CD14-positive monocyte (primary cell): ENCODE results near the gene ANKRD13C. TPM values are rescaled to one million over a fixed set of nuclear protein-coding genes. Genes with fewer than 3 reads are reported as not detected.

Experiments used
- DNase-seq, 3 donors: peaks; one replicate each; pipeline ENCODE4 v3.0.0-alpha.2; 2011 to 2022
- H2AFZ ChIP-seq: 2 replicates; pipeline ENCODE4 v1.6.0; 2012; ENCODE audit warnings: mild to moderate bottlenecking, low read depth, low read length, inconsistent platforms; ENCODE audit not compliant: insufficient read depth, poor library complexity, severe bottlenecking
- H3K27ac ChIP-seq, 2 donors: 1 replicate in 1 of 2; 2 replicates in 1 of 2; pipeline ENCODE4 v1.5.1; 2012 to 2013; ENCODE audit warnings: low read length in 2 of 2, control low read depth in 1 of 2, inconsistent platforms in 1 of 2, low read depth in 1 of 2, mild to moderate bottlenecking in 1 of 2
- H3K27me3 ChIP-seq, 2 donors: one replicate each; pipeline versions ENCODE4 v1.6.0 to v1.6.1; 2011 to 2013; ENCODE audit warnings: low read length in 2 of 2; ENCODE audit not compliant: control insufficient read depth in 2 of 2, insufficient read depth in 2 of 2
- H3K36me3 ChIP-seq, 2 donors: replicated peaks in 1 of 2; 1 replicate in 1 of 2; 2 replicates in 1 of 2; pipeline versions ENCODE4 v1.5.1 to v1.6.1; 2012 to 2013; ENCODE audit warnings: low read length in 2 of 2, control low read depth in 1 of 2, inconsistent platforms in 1 of 2, mild to moderate bottlenecking in 1 of 2; ENCODE audit not compliant: insufficient read depth in 2 of 2, control insufficient read depth in 1 of 2
- H3K4me1 ChIP-seq, 2 donors: 1 replicate in 1 of 2; 2 replicates in 1 of 2; pipeline versions ENCODE4 v1.5.1 to v1.6.1; 2012 to 2013; ENCODE audit warnings: low read length in 2 of 2, control low read depth in 1 of 2, inconsistent platforms in 1 of 2, mild to moderate bottlenecking in 1 of 2, moderate library complexity in 1 of 2; ENCODE audit not compliant: insufficient read depth in 2 of 2, control insufficient read depth in 1 of 2
- H3K4me2 ChIP-seq: replicated peaks from 2 replicates; pipeline ENCODE3; 2012; ENCODE audit warnings: low read length, moderate library complexity, mild to moderate bottlenecking; ENCODE audit not compliant: poor library complexity, severe bottlenecking; ENCODE audit errors: extremely low read depth
- H3K4me3 ChIP-seq, 3 experiments: fragments of 200-600 bp in 1 of 3; sonication (generic) in 1 of 3; replicated peaks in 1 of 3; 1 replicate in 2 of 3; 2 replicates in 1 of 3; pipeline ENCODE4 v1.5.1; 2011 to 2013; ENCODE audit warnings: low read length in 3 of 3, mild to moderate bottlenecking in 3 of 3, control low read depth in 2 of 3, low read depth in 2 of 3, inconsistent platforms in 1 of 3, moderate library complexity in 1 of 3
- H3K79me2 ChIP-seq: 2 replicates; pipeline ENCODE4 v1.6.0; 2012; ENCODE audit warnings: mild to moderate bottlenecking, control low read depth, inconsistent platforms, low read length, moderate library complexity; ENCODE audit not compliant: insufficient read depth
- H3K9ac ChIP-seq: 2 replicates; pipeline ENCODE4 v1.6.0; 2017; ENCODE audit warnings: low read length, mild to moderate bottlenecking; ENCODE audit not compliant: insufficient read depth, poor library complexity, severe bottlenecking
- H3K9me3 ChIP-seq, 2 donors: replicated peaks in 1 of 2; 1 replicate in 1 of 2; 2 replicates in 1 of 2; pipeline versions ENCODE4 v1.5.1 to v1.6.1; 2012 to 2013; ENCODE audit warnings: low read length in 2 of 2, control low read depth in 1 of 2; ENCODE audit not compliant: control insufficient read depth in 1 of 2, insufficient read depth in 1 of 2
- H4K20me1 ChIP-seq: 2 replicates; pipeline ENCODE4 v1.6.0; 2012; ENCODE audit warnings: mild to moderate bottlenecking, low read length, control low read depth, moderate library complexity; ENCODE audit not compliant: insufficient read depth
- H3K27ac Mint-ChIP-seq, 7 donors: one replicate each; pipeline ENCODE4 v1.8.0; 2020; ENCODE audit warnings: mild to moderate bottlenecking in 7 of 7, mixed read lengths in 7 of 7, moderate library complexity in 6 of 7, inconsistent platforms in 2 of 7
- H3K27me3 Mint-ChIP-seq, 3 donors: one replicate each; pipeline ENCODE4 v1.8.0; 2021 to 2022; ENCODE audit warnings: low read depth in 3 of 3, mild to moderate bottlenecking in 3 of 3, mixed read lengths in 3 of 3, moderate library complexity in 3 of 3, inconsistent platforms in 1 of 3
- H3K36me3 Mint-ChIP-seq, 2 donors: one replicate each; pipeline ENCODE4 v1.8.0; 2020; ENCODE audit warnings: mixed read lengths in 2 of 2, inconsistent platforms in 1 of 2, mild to moderate bottlenecking in 1 of 2
- H3K4me1 Mint-ChIP-seq: one replicate; pipeline ENCODE4 v1.8.0; 2020; ENCODE audit warnings: mild to moderate bottlenecking, mixed read lengths
- H3K4me3 Mint-ChIP-seq, 2 donors: one replicate each; pipeline ENCODE4 v1.8.0; 2020; ENCODE audit warnings: mild to moderate bottlenecking in 2 of 2, mixed read lengths in 2 of 2, moderate library complexity in 1 of 2
- H3K9me3 Mint-ChIP-seq, 7 donors: one replicate each; pipeline ENCODE4 v1.8.0; 2020 to 2022; ENCODE audit warnings: mixed read lengths in 7 of 7, mild to moderate bottlenecking in 6 of 7, moderate library complexity in 6 of 7, inconsistent platforms in 2 of 7
- CTCF ChIP-seq: fragments of 200-600 bp; IDR thresholded peaks from one replicate; pipeline ENCODE4 v1.8.0; 2022; ENCODE audit warnings: antibody characterized with exemption, mild to moderate bottlenecking
- WGBS: methylation state at CpG from one replicate; pipeline ENCODE4 v1.1.5; 2013; ENCODE audit warnings: missing lambda C conversion rate; ENCODE audit not compliant: insufficient coverage; 5-methylcytosine and 5-hydroxymethylcytosine counted together
- intact Hi-C, 2 donors: fragments of 100-400 bp; cut with micrococcal nuclease; formaldehyde crosslinking; loops; one replicate each; pipeline versions ENCODE4 v1.15.0 to v1.15.1; 2023
- polyA plus RNA-seq, 3 donors: library from polyadenylated mRNA; depleted of rRNA in 1 of 3; unstranded in 2 of 3; stranded (reverse) in 1 of 3; fragments of 300-500 nt in 2 of 3; fragments of >200 nt in 1 of 3; fragmentation: Illumina TruSeq in 2 of 3; gene quantifications; 1 replicate in 2 of 3; 2 replicates in 1 of 3; pipeline ENCODE4 v1.2.3, GENCODE V29; 2012 to 2021

The ANKRD13C gene
- polyA plus RNA-seq, 3 donors: 4.5 to 7.6 (median 6.5) TPM

GRCh38 chr1:70317087-70317486, 37.4 kb downstream of the ANKRD13C start:
- Mint-ChIP-seq H3K9me3 (no peaks in the 10 kb centered on the region), H3K27me3 (no peaks in the 10 kb centered on the region), H3K4me3 (no peak overlapping the region), H3K36me3 (peaks cover 13 to 22% of the 10 kb centered on the region in 2 donors), H3K4me1 (no peaks in the 10 kb centered on the region), H3K27ac (no peak overlapping the region)
- H3K79me2 ChIP-seq: no peaks in the 10 kb centered on the region
- no peak overlapping the region for H3K4me2 ChIP-seq
- no peaks in the 10 kb centered on the region for H3K27me3 ChIP-seq
- peaks cover 9 to 16% of the 10 kb centered on the region in 2 donors for H3K36me3 ChIP-seq
- intact Hi-C loops: no loop called here
- no peak for DNase-seq
- H3K4me1 ChIP-seq: no peaks in the 10 kb centered on the region
- no peak overlapping the region for H3K4me3 ChIP-seq
- H2AFZ ChIP-seq: no peak overlapping the region
- H4K20me1 ChIP-seq: peaks cover 26% of the 10 kb centered on the region
- no peak for TF ChIP-seq CTCF
- no peak overlapping the region for H3K9ac ChIP-seq
- no peak overlapping the region for H3K27ac ChIP-seq
- WGBS: no CpG with 5 or more reads among the region's 3 CpGs
- no peaks in the 10 kb centered on the region for H3K9me3 ChIP-seq

GRCh38 chr1:70315782-70316181, 38.7 kb downstream of the ANKRD13C start:
- peaks cover 7 to 13% of the 10 kb centered on the region in 2 donors for H3K36me3 ChIP-seq
- H2AFZ ChIP-seq: no peak overlapping the region
- DNase-seq: no peak
- 80% methylated on average over 1 of the region's 1 CpG for WGBS
- peaks cover 24% of the 10 kb centered on the region for H4K20me1 ChIP-seq
- H3K27ac Mint-ChIP-seq: no peak overlapping the region
- H3K4me2 ChIP-seq: no peak overlapping the region
- no peak overlapping the region for H3K27ac ChIP-seq
- no peak overlapping the region for H3K9ac ChIP-seq
- no peaks in the 10 kb centered on the region for H3K27me3 Mint-ChIP-seq
- peaks cover 12 to 23% of the 10 kb centered on the region in 2 donors for H3K36me3 Mint-ChIP-seq
- H3K4me3 Mint-ChIP-seq: no peak overlapping the region
- no peak for TF ChIP-seq CTCF
- no peaks in the 10 kb centered on the region for H3K9me3 Mint-ChIP-seq
- H3K79me2 ChIP-seq: no peaks in the 10 kb centered on the region
- H3K4me1 Mint-ChIP-seq: no peaks in the 10 kb centered on the region
- no peaks in the 10 kb centered on the region for H3K4me1 ChIP-seq
- no peaks in the 10 kb centered on the region for H3K9me3 ChIP-seq
- no peak overlapping the region for H3K4me3 ChIP-seq
- intact Hi-C loops: no loop called here
- H3K27me3 ChIP-seq: no peaks in the 10 kb centered on the region
